Head of caudate nucleus (tissue), 42 donors: ENCODE data around the gene LTV1.
"Not testable (repeated sequence)": the region's sequence is repeated elsewhere in the genome, so short reads cannot be mapped to it uniquely, and the experiment has no call there.

Experiments used
- DNase-seq, 42 donors: peaks; one replicate each; pipeline versions ENCODE4 v3.0.0 to v3.0.0-alpha.2; 2020 to 2021; ENCODE audit warnings: mixed read lengths in 7 of 42
- intact Hi-C: fragments of 100-400 bp; cut with DNase I; formaldehyde crosslinking; loops from one replicate; pipeline ENCODE4 v1.15.0; 2022

The LTV1 gene

GRCh38 chr6:143840595-143841265, 2.4 kb upstream of the LTV1 start:
- no peak for DNase-seq
- intact Hi-C loops, result no loop called here

GRCh38 chr6:143842461-143842901, 657 bp upstream of the LTV1 start:
- DNase-seq, result peak in 5 of 42 donors; percentile 6 to 50 (median 19)
- intact Hi-C loops, result no loop called here

GRCh38 chr6:143843677-143843999, 500 bp downstream of the LTV1 start:
- intact Hi-C loops, result no loop called here
- DNase-seq, result no peak

- intact Hi-C loops, result no loop called here
- DNase-seq, result no peak
Observed at GRCh38 chr6:143844006-143844405, 868 bp downstream of the LTV1 start.

GRCh38 chr6:143845033-143845432, 1.9 kb downstream of the LTV1 start:
- intact Hi-C loops, result no loop called here
- DNase-seq, result no peak

GRCh38 chr6:143851706-143852105, 8.6 kb downstream of the LTV1 start:
- DNase-seq, intact Hi-C loops: not testable (repeated sequence)

- intact Hi-C loops, DNase-seq: not testable (repeated sequence)
Observed at GRCh38 chr6:143855057-143855456, 11.9 kb downstream of the LTV1 start.

GRCh38 chr6:143856762-143857161, 13.6 kb downstream of the LTV1 start:
- intact Hi-C loops, DNase-seq: not testable (repeated sequence)

- DNase-seq, result peak in 4 of 42 donors; percentile 5 to 44 (median 18)
- intact Hi-C loops, result no loop called here
Observed at GRCh38 chr6:143857651-143858050, 14.5 kb downstream of the LTV1 start.

- peak in 6 of 42 donors; percentile 2 to 43 (median 18) for DNase-seq
- intact Hi-C loops, result no loop called here
Observed at GRCh38 chr6:143859891-143860660, 16.9 kb downstream of the LTV1 start.

- no peak for DNase-seq
- intact Hi-C loops, result no loop called here
Observed at GRCh38 chr6:143863771-143864170, 20.6 kb downstream of the LTV1 start.

GRCh38 chr6:143864234-143864633, 21.1 kb downstream of the LTV1 start, which contains the start of gene ZC2HC1B:
ZC2HC1B (plus strand) TSS chr6:143864474; CDS start chr6:143864540, 66 bp downstream.
- DNase-seq, result no peak
- intact Hi-C loops, result no loop called here

- no peak for DNase-seq
- intact Hi-C loops, result no loop called here
Observed at GRCh38 chr6:143867236-143867635, 24.1 kb downstream of the LTV1 start.

- intact Hi-C loops, DNase-seq: not testable (repeated sequence)
Observed at GRCh38 chr6:143868808-143869207, 25.7 kb downstream of the LTV1 start.

GRCh38 chr6:143871202-143871730, 28.1 kb downstream of the LTV1 start:
- intact Hi-C loops, result not testable (repeated sequence)

GRCh38 chr6:143872201-143872600, 29.1 kb downstream of the LTV1 start:
- intact Hi-C loops, result no loop called here
- DNase-seq, result no peak

More at GRCh38 chr6:143871202-143871730, 28.1 kb downstream of the LTV1 start:
- DNase-seq, result not testable (repeated sequence)

- intact Hi-C loops, DNase-seq: not testable (repeated sequence)
Observed at GRCh38 chr6:143873600-143873999, 30.5 kb downstream of the LTV1 start.

GRCh38 chr6:143874503-143874902, 31.4 kb downstream of the LTV1 start:
- DNase-seq, intact Hi-C loops: not testable (repeated sequence)

GRCh38 chr6:143877584-143878271, 34.6 kb downstream of the LTV1 start:
- intact Hi-C loops, result no loop called here
- no peak for DNase-seq
